HPDE6-E6E7 (cell line): ENCODE measurements around the gene ATF1.
A peak's percentile ranks its signal among the peaks of the same experiment; 100 is the strongest.
"Not testable (repeated sequence)": the region's sequence is repeated elsewhere in the genome, so short reads cannot be mapped to it uniquely, and the experiment has no call there.

Experiments used
- DNase-seq: peaks from one replicate; pipeline ENCODE4 v3.0.0; 2011; ENCODE audit warnings: missing footprints; ENCODE audit errors: extremely low spot score

The ATF1 gene

GRCh38 chr12:50803230-50803875 is 39.5 kb downstream of the ATF1 start:
- no peak for DNase-seq

DNA sequence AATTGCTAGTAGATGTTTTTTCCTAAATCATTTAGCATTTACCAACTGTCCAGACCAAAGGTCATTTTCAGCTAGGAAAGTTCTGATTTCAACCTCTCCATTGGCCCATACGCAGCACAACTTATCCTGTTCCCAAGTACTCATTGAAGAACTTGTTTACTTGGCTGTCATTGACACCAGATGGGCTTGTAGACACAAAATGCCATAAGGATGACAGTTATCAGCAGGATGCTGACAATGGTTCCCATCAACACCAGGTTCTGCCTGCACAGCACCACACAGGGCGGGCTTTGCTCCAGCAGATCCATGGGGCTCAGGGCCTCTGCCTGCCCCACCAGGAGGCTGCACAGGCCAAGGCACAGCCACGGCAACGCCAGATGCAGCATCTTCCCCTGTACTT is 42.3 kb downstream of the ATF1 start:
- no peak for DNase-seq

DNA sequence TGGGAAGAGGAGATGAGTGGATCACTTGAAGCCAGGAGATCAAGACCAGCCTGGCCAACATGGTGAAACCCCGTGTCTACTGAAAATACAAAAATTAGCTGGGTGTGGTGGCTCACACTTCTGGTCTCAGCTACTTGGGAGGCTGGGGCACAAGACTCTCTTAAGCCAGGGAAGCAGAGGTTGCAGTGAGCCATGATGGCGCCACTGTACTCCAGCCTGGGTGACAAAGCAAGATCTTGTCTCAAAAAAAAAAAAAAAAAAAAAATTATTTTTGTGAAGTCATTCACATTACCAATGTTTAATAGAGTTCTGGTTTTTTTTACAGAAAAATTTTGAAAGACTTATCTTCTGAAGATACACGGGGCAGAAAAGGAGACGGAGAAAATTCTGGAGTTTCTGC is 45.2 kb downstream of the ATF1 start:
- not testable (repeated sequence) for DNase-seq

- DNase-seq: not testable (repeated sequence)
Measured at GRCh38 chr12:50814921-50815320, 51.0 kb downstream of the ATF1 start.

DNA sequence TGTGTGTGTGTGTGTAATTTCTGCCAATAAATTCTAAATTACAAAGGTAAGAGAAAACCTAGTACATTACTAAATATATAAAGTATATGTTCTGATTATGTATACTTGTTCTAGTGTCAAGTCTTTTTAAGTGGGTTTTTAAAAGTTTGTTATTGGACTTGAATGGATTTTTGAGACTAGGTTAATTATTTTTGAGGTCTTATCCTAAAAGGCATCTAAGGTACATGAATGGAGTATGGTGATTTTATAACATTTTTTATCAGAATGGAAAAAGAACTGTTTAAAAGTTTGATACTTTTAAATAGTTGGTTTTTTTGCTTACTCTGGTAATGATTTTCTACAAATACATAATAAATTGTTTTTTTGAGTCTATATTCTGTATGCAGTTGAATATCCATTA is 56.3 kb downstream of the ATF1 start:
- DNase-seq: no peak

- DNase-seq: no peak
Measured at GRCh38 chr12:50822082-50822481, 58.2 kb downstream of the ATF1 start.

GRCh38 chr12:50823724-50824123 is 59.8 kb downstream of the ATF1 start:
- DNase-seq: not testable (repeated sequence)

DNA sequence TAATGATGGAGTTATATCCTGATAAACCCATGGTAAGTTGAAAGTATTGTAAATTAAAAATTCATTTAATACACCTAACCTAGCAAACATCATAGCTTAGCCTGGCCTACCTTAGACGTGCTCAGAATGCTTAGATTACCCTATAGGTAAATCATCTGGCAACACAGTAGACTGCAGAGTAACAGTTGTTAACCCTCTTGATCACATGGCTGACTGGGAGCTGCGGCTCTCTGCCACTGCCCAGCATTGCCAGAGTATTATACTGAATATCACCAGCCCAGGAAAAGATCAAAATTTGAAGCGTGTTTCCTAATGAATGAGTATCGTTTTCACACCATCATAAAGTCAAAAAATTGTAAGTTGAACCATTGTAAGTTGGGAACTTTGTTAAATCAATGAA is 61.0 kb downstream of the ATF1 start:
- DNase-seq: no peak

- peak; percentile 34 for DNase-seq
Measured at GRCh38 chr12:50825372-50825838, 61.5 kb downstream of the ATF1 start.

DNA sequence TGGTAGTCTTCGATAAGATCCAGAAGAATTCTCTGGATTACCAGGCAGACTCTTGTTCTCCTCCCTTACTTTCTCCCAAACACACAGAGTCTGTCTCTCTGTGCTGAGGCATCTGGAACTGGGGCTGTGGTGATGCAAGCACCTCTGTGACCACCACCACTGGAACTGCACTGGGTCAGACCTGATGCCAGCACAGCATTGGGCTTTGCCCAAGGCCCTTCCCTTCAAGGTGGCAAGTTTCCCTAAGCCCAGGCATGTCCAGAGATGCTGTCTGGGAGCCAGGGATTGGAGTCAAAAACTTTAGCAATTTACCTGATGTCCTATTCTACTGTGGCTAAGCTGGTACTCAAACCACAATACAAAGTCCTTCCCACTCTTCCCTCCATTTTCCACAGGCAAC is 64.2 kb downstream of the ATF1 start:
- no peak for DNase-seq

DNA sequence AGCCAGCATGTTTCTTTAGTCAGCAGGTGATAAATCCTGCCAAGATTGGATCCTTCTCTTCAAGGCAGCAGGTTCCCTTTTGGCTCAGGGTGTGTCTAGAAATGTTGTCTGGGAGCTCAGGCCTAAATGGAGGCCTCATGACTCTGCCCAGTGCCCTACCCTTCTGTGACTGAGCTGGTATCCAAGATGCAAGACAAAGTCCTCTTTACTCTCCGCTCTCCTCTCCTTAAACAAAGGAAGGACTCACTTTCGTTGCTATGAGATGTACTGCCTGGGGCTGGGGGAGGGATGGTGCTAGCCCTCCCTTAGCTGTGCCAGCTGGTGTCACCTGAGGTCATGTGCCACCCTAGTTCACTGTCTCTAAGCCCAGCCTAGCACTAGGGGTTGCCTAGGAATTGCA is 65.0 kb downstream of the ATF1 start:
- no peak for DNase-seq

DNA sequence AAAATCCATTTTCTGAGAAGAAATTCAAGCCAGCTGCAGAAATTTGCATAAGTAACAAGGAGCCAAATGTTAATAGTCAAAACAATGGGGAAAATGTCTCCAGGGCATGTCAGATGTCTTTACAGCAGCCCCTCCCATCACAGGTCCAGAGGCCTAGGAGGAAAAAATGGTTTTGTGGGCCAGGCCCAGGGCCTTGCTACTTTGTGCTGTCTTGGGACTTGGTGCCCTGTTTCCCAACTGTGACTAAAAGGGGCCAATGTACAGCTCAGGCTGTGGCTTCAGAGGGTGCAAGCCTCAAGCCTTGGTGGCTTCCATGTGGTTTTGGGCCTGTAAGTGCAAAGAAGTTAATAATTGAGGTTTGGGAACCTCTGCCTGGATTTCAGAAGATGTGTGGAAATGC is 69.9 kb downstream of the ATF1 start:
- not testable (repeated sequence) for DNase-seq

DNA sequence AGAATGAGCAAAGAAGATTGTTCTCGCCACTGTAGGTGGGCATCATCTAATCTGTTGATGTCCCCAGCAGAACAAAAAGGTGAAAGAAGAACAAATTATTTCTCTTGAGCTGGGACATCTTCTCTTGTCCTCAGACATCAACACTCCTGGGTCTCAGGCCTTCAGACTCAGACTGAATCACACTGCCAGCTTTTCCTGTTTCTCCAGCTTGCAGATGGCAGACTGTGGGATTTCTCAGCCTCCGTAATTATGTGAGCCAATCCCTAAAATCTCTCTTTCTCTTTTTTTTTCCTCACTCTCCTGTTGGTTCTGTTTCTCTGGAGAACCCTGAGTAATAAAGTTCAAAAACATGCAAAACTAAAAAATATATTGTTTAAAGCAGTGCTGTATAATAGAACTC is 75.1 kb downstream of the ATF1 start:
- DNase-seq: no peak

DNA sequence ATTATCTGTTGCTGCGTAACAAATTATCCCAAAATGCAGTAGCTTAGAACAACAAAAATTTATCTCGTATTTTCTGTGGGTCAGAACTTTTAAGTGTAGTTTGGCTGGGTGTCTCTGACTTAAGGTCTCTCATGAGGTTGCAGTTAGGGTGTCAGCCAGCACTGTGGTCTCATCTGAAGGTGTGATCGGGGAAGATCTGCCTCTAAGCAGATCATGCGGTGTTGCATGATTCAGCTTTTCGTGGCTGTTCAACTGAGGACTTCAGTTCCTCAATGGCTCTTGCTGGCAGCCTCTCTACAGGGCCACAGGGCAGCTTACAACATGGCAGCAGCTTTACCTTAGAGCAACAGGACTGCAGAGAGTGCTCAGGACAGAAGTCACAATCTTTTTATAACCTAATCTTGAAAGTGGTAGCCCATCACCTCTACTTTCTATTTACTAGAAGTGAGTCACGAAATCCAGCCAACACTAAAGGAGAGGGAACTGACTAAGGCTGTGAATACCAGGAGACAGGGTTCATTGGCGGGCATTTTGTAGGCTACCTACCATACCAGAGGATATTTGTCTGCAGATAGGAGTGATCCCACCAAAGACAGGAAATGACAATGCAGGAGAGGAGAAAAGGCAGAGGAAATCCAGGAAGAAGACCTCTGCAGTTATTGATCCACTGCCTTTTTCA is 77.0 kb downstream of the ATF1 start:
- no peak for DNase-seq

GRCh38 chr12:50841716-50842531 is 78.0 kb downstream of the ATF1 start:
- DNase-seq: no peak

GRCh38 chr12:50842637-50843493 is 79.0 kb downstream of the ATF1 start, which contains the start of gene TMPRSS12:
Gene TMPRSS12, plus strand, starts transcription at chr12:50842926. Its CDS starts 39 bp downstream, at chr12:50842965.
- no peak for DNase-seq

- DNase-seq: no peak
Measured at GRCh38 chr12:50845021-50845647, 81.2 kb downstream of the ATF1 start.

DNA sequence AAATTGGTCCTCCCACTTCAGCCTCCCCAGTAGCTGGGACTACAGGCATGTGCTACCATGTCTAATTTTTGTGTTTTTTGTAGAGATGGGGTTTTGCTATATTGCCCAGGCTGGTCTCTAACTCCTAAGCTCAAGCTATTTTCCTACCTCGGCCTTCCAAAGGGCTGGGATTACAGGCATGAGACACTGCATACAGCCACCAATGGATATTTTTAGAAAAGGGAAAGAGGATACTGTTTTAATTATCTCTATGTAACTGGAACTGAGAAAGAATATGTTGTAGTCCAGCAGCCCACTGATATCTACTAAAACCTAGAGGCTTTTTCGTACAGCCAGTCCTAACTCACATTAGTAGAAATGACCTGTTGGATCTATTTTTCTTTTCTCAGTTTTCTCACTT is 85.1 kb downstream of the ATF1 start:
- DNase-seq: no peak

- DNase-seq: not testable (repeated sequence)
Measured at GRCh38 chr12:50855218-50855617, 91.3 kb downstream of the ATF1 start.

DNA sequence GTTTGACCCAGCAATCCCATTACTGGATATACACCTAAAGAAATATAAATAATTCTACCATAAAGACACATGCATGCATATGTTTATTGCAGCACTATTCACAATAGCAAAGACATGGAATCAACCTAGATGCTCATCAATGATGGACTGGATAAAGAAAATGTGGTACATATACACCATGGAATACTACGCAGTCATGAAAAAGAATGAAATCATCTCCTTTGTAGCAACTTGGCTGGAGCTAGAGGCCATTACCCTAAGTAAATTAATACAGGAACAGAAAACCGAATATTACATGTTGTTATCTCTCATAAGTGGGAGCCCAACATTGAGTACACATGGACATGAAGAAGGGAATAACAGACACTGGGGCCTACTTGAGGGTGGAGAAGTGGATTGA is 91.8 kb downstream of the ATF1 start:
- DNase-seq: not testable (repeated sequence)
